Neuronal stem cell (in vitro differentiated cells): Measurements from ENCODE around the gene COX7A1.
"Not testable (repeated sequence)": the region's sequence is repeated elsewhere in the genome, so short reads cannot be mapped to it uniquely, and the experiment has no call there.

Source experiments
- DNase-seq: peaks from one replicate; pipeline ENCODE4 v3.0.0-alpha.2; 2013; ENCODE audit warnings: low spot score
- H2AFZ ChIP-seq: one replicate; pipeline ENCODE4 v1.6.1; 2013; ENCODE audit warnings: mild to moderate bottlenecking, low read length, inconsistent platforms
- H2AK5ac ChIP-seq: 2 replicates; pipeline ENCODE4 v1.6.1; 2013; ENCODE audit warnings: low read depth, mild to moderate bottlenecking, inconsistent platforms, low read length, moderate library complexity, mixed read lengths
- H2BK120ac ChIP-seq: 2 replicates; pipeline ENCODE4 v1.6.1; 2013; ENCODE audit warnings: low read depth, mild to moderate bottlenecking, inconsistent platforms, low read length, moderate library complexity, mixed read lengths
- H2BK12ac ChIP-seq: one replicate; pipeline ENCODE4 v1.6.1; 2013; ENCODE audit warnings: low read length, inconsistent platforms
- H2BK15ac ChIP-seq: 2 replicates; pipeline ENCODE4 v1.6.1; 2013; ENCODE audit warnings: mild to moderate bottlenecking, low read length, inconsistent platforms, mixed read lengths
- H2BK5ac ChIP-seq: one replicate; pipeline ENCODE4 v1.6.1; 2013; ENCODE audit warnings: inconsistent platforms, mild to moderate bottlenecking, low read length, moderate library complexity
- H3K14ac ChIP-seq: one replicate; pipeline ENCODE4 v1.6.1; 2013; ENCODE audit warnings: low read length, inconsistent platforms
- H3K18ac ChIP-seq: 2 replicates; pipeline ENCODE4 v1.6.1; 2013; ENCODE audit warnings: low read length, inconsistent platforms
- H3K23ac ChIP-seq: 2 replicates; pipeline ENCODE4 v1.6.1; 2013; ENCODE audit warnings: low read depth, mild to moderate bottlenecking, mixed read lengths, low read length, inconsistent platforms; ENCODE audit not compliant: poor library complexity
- H3K27ac ChIP-seq: replicated peaks from 3 replicates; pipeline ENCODE4 v1.5.1; 2013; ENCODE audit warnings: low read length, inconsistent platforms
- H3K27me3 ChIP-seq, 3 experiments: 2 replicates each; pipeline ENCODE4 v1.6.1; 2013; ENCODE audit warnings: low read length in 3 of 3, mild to moderate bottlenecking in 2 of 3, inconsistent platforms in 1 of 3, low read depth in 1 of 3, mixed read lengths in 1 of 3, moderate library complexity in 1 of 3; ENCODE audit not compliant: control insufficient read depth in 3 of 3, insufficient read depth in 3 of 3
- H3K36me3 ChIP-seq, 2 donors: replicated peaks in 1 of 2; 2 replicates each; pipeline ENCODE4 v1.6.1; 2013; ENCODE audit warnings: low read length in 2 of 2; ENCODE audit not compliant: control insufficient read depth in 2 of 2, insufficient read depth in 2 of 2
- H3K4ac ChIP-seq: 2 replicates; pipeline ENCODE4 v1.6.1; 2013; ENCODE audit warnings: inconsistent platforms, mild to moderate bottlenecking, low read length, moderate library complexity
- H3K4me1 ChIP-seq, 2 donors: 1 replicate in 1 of 2; 2 replicates in 1 of 2; pipeline ENCODE4 v1.6.1; 2013; ENCODE audit warnings: low read length in 2 of 2, low read depth in 1 of 2; ENCODE audit not compliant: control insufficient read depth in 2 of 2, insufficient read depth in 1 of 2
- H3K4me2 ChIP-seq: one replicate; pipeline ENCODE4 v1.6.1; 2013; ENCODE audit warnings: mild to moderate bottlenecking, low read length, inconsistent platforms; ENCODE audit not compliant: insufficient read depth, poor library complexity, severe bottlenecking
- H3K4me3 ChIP-seq, 2 donors: 2 replicates each; pipeline ENCODE4 v1.5.1; 2013; ENCODE audit warnings: low read length in 2 of 2, mild to moderate bottlenecking in 2 of 2, inconsistent platforms in 1 of 2, moderate library complexity in 1 of 2
- H3K79me1 ChIP-seq: one replicate; pipeline ENCODE4 v1.6.1; 2013; ENCODE audit warnings: low read depth, mild to moderate bottlenecking, inconsistent platforms, low read length, moderate library complexity
- H3K9ac ChIP-seq: one replicate; pipeline ENCODE4 v1.6.1; 2013; ENCODE audit warnings: mild to moderate bottlenecking, low read depth, low read length, inconsistent platforms; ENCODE audit not compliant: poor library complexity
- H3K9me3 ChIP-seq, 2 donors: replicated peaks in 1 of 2; 2 replicates each; pipeline versions ENCODE3 to v1.6.1; 2013; ENCODE audit warnings: low read length in 2 of 2, mild to moderate bottlenecking in 2 of 2, inconsistent platforms in 1 of 2, low read depth in 1 of 2, mixed read lengths in 1 of 2, moderate library complexity in 1 of 2; ENCODE audit not compliant: control insufficient read depth in 2 of 2, insufficient read depth in 1 of 2
- H4K8ac ChIP-seq: one replicate; pipeline ENCODE4 v1.6.1; 2013; ENCODE audit warnings: low read depth, mild to moderate bottlenecking, inconsistent platforms, low read length, moderate library complexity
- H4K91ac ChIP-seq: one replicate; pipeline ENCODE4 v1.6.1; 2013; ENCODE audit warnings: low read length, low read depth, mild to moderate bottlenecking, inconsistent platforms; ENCODE audit not compliant: poor library complexity
- WGBS, 2 donors: extraction: QIAGEN DNeasy Blood & Tissue Kit; methylation state at CpG; one replicate each; pipeline ENCODE4 v1.1.7; 2013; ENCODE audit warnings: missing lambda C conversion rate in 2 of 2, mixed read lengths in 1 of 2; ENCODE audit not compliant: insufficient read length in 2 of 2, insufficient replicate concordance in 1 of 2; ENCODE audit errors: extremely low coverage in 2 of 2; 5-methylcytosine and 5-hydroxymethylcytosine counted together

COX7A1 gene

GRCh38 chr19:36173846-36174245 is 21.6 kb upstream of the COX7A1 start:
- not testable (repeated sequence) for H3K4me2 ChIP-seq, H2AK5ac ChIP-seq, H3K4ac ChIP-seq, H3K36me3 ChIP-seq, H4K8ac ChIP-seq, H3K4me1 ChIP-seq, H2AFZ ChIP-seq, H4K91ac ChIP-seq, H3K9ac ChIP-seq, H2BK15ac ChIP-seq, H3K79me1 ChIP-seq, H3K23ac ChIP-seq, H3K18ac ChIP-seq, H3K27me3 ChIP-seq, H2BK12ac ChIP-seq, H3K4me3 ChIP-seq, H3K14ac ChIP-seq, H2BK5ac ChIP-seq, H2BK120ac ChIP-seq, H3K9me3 ChIP-seq, H3K27ac ChIP-seq, DNase-seq
- WGBS, 2 donors, result no CpG with 5 or more reads among the region's 8 CpGs

- no peak overlapping the region for H3K23ac ChIP-seq
- H3K36me3 ChIP-seq, result no peaks in the 10 kb centered on the region
- H3K4ac ChIP-seq, result no peak overlapping the region
- WGBS, 2 donors, result no CpG with 5 or more reads among the region's 5 CpGs
- H3K79me1 ChIP-seq, result no peaks in the 10 kb centered on the region
- H2BK12ac ChIP-seq, result no peak overlapping the region
- H3K9ac ChIP-seq, result no peak overlapping the region
- no peak overlapping the region for H2BK120ac ChIP-seq
- DNase-seq, result no peak
- no peak overlapping the region for H2BK5ac ChIP-seq
- H4K91ac ChIP-seq, result no peak overlapping the region
- H4K8ac ChIP-seq, result no peak overlapping the region
- peaks cover 0 to 2% of the 10 kb centered on the region in 2 donors for H3K4me1 ChIP-seq
- H3K4me2 ChIP-seq, result no peak overlapping the region
- H3K14ac ChIP-seq, result no peak overlapping the region
- no peaks in the 10 kb centered on the region for H3K9me3 ChIP-seq
- no peak overlapping the region for H3K4me3 ChIP-seq
- H3K27ac ChIP-seq, result no peak overlapping the region
- no peaks in the 10 kb centered on the region for H3K27me3 ChIP-seq
- H3K18ac ChIP-seq, result no peak overlapping the region
- no peak overlapping the region for H2BK15ac ChIP-seq
- H2AFZ ChIP-seq, result no peak overlapping the region
- H2AK5ac ChIP-seq, result no peak overlapping the region
Observed at GRCh38 chr19:36172852-36173251, 20.6 kb upstream of the COX7A1 start.

- Histone ChIP-seq H4K91ac (no peak overlapping the region), H2BK12ac (no peak overlapping the region), H3K9ac (no peak overlapping the region), H3K9me3 (no peaks in the 10 kb centered on the region), H2BK15ac (no peak overlapping the region), H3K18ac (no peak overlapping the region), H3K4me2 (no peak overlapping the region), H2BK120ac (no peak overlapping the region), H3K36me3 (no peaks in the 10 kb centered on the region), H3K14ac (no peak overlapping the region), H4K8ac (no peak overlapping the region), H2AK5ac (no peak overlapping the region), H2AFZ (no peak overlapping the region), H2BK5ac (no peak overlapping the region), H3K23ac (no peak overlapping the region), H3K79me1 (no peaks in the 10 kb centered on the region), H3K4me1 (peaks cover 0 to 2% of the 10 kb centered on the region in 2 donors), H3K27me3 (no peaks in the 10 kb centered on the region), H3K27ac (peak overlapping the region; percentile 36), H3K4me3 (no peak overlapping the region), H3K4ac (no peak overlapping the region)
- DNase-seq, result no peak
- no CpG with 5 or more reads among the region's 9 CpGs for WGBS, 2 donors
Observed at GRCh38 chr19:36169084-36169760, 17.0 kb upstream of the COX7A1 start.

- Histone ChIP-seq H3K9me3 (peaks cover 0 to 1% of the 10 kb centered on the region in 2 donors), H3K18ac (no peak overlapping the region), H3K4me1 (peaks cover 0 to 5% of the 10 kb centered on the region in 2 donors), H3K79me1 (peaks cover 3% of the 10 kb centered on the region), H2AK5ac (no peak overlapping the region), H3K9ac (no peak overlapping the region), H3K4ac (no peak overlapping the region), H3K27ac (no peak overlapping the region), H4K8ac (no peak overlapping the region), H3K27me3 (no peaks in the 10 kb centered on the region), H3K14ac (peak overlapping the region; percentile 56), H2BK5ac (no peak overlapping the region), H2AFZ (no peak overlapping the region), H3K4me2 (no peak overlapping the region), H2BK15ac (no peak overlapping the region), H2BK12ac (no peak overlapping the region), H3K36me3 (peaks cover 3 to 11% of the 10 kb centered on the region in 2 donors), H3K4me3 (no peak overlapping the region), H3K23ac (no peak overlapping the region), H4K91ac (no peak overlapping the region), H2BK120ac (no peak overlapping the region)
- no CpG with 5 or more reads among the region's 12 CpGs for WGBS, 2 donors
- DNase-seq, result no peak
Observed at GRCh38 chr19:36163813-36164212, 11.6 kb upstream of the COX7A1 start.
